Adrenal gland (tissue), 12 donors: ENCODE measurements around the gene DNMT1. TPM values are rescaled to one million over a fixed set of nuclear protein-coding genes. Genes with fewer than 3 reads are reported as not detected.
A peak's percentile ranks its signal among the peaks of the same experiment; 100 is the strongest.

ENCODE experiments used
- DNase-seq, 7 donors: peaks; one replicate each; pipeline ENCODE4 v3.0.0-alpha.2; 2019 to 2020
- H3K27ac ChIP-seq, 5 donors: fragments of 200-600 bp; sonication (generic) in 4 of 5; 1 replicate in 3 of 5; 2 replicates in 2 of 5; pipeline versions ENCODE4 v1.5.1 to v1.8.0; 2016 to 2020; ENCODE audit warnings: mild to moderate bottlenecking in 1 of 5
- H3K27me3 ChIP-seq: fragments of 200-600 bp; 2 replicates; pipeline ENCODE4 v1.8.0; 2021
- H3K36me3 ChIP-seq, 2 donors: fragments of 200-600 bp; replicated peaks in 1 of 2; 1 replicate in 1 of 2; 2 replicates in 1 of 2; pipeline versions ENCODE4 v1.5.1 to v1.8.0; 2018 to 2022
- H3K4me1 ChIP-seq, 2 donors: fragments of 200-600 bp; replicated peaks in 1 of 2; 1 replicate in 1 of 2; 2 replicates in 1 of 2; pipeline versions ENCODE4 v1.5.1 to v1.8.0; 2018 to 2021
- H3K4me3 ChIP-seq, 4 donors: fragments of 200-600 bp; sonication (generic) in 3 of 4; one replicate each; pipeline ENCODE4 v1.5.1; 2016 to 2018
- H3K9me3 ChIP-seq, 3 donors: fragments of 200-600 bp; sonication (generic) in 1 of 3; replicated peaks in 1 of 3; 1 replicate in 2 of 3; 2 replicates in 1 of 3; pipeline versions ENCODE4 v1.5.1 to v1.8.0; 2016 to 2021
- CTCF ChIP-seq, 6 experiments: fragments of 450-650 bp in 4 of 6; fragments of 200-600 bp in 2 of 6; sonication (generic) in 1 of 6; IDR thresholded peaks; 1 replicate in 5 of 6; 2 replicates in 1 of 6; pipeline versions ENCODE4 v1.5.1 to v1.8.0; 2016 to 2021; ENCODE audit warnings: antibody characterized with exemption in 6 of 6, mild to moderate bottlenecking in 2 of 6, moderate library complexity in 1 of 6
- POLR2A ChIP-seq, 2 donors: fragments of 450-650 bp; IDR thresholded peaks; one replicate each; pipeline ENCODE4 v1.6.1; 2017; ENCODE audit warnings: antibody characterized with exemption in 2 of 2, mild to moderate bottlenecking in 2 of 2, moderate library complexity in 1 of 2
- WGBS, 4 donors: extraction: QIAGEN DNeasy Blood & Tissue Kit in 2 of 4; methylation state at CpG; one replicate each; pipeline versions ENCODE4 v1.1.5 to v1.1.7; 2013 to 2017; 5-methylcytosine and 5-hydroxymethylcytosine counted together
- intact Hi-C, 2 donors: fragments of 100-400 bp; cut with DNase I; formaldehyde crosslinking; loops; one replicate each; pipeline versions ENCODE4 v1.14.1 to v1.15.0; 2022 to 2023
- polyA plus RNA-seq, 3 donors: library from polyadenylated mRNA; stranded (reverse); fragments of 200-250 nt in 2 of 3; fragments of 350-450 nt in 1 of 3; fragmentation: Illumina TruSeq in 1 of 3; extraction: RNeasy Lipid Tissue Mini Kit (QIAGEN cat#74804) in 1 of 3; gene quantifications; one replicate each; pipeline ENCODE4 v1.2.3, GENCODE V29; 2013 to 2014
- total RNA-seq, 9 donors: library from RNA; depleted of rRNA in 4 of 9; stranded (reverse); fragments of >200 nt in 4 of 9; fragments of 120-200 nt in 1 of 9; fragmentation: NEBNext Ultra II Directional in 1 of 9; extraction: Animal tissue kit (Norgen Biotek cat#: 25700) in 1 of 9; gene quantifications; one replicate each; pipeline versions ENCODE4 v1.1.0 to v1.2.4, GENCODE V29; 2013 to 2023
- donor health status: healthy with polysubstance abuse.
- donor health status: Bipolar disorder and iron deficiency.
- donor health status: DM: yes; HTN: yes; CAD: no.
- donor health status: DM: no; HTN: no; CAD: no.
- donor health status: DM: no; HTN: no; CAD: no.
- donor health status: DM: yes; HTN: yes; CAD: no.

Gene DNMT1
- total and polyA plus RNA-seq, 12 donors = 23.6 to 49.7 (median 36.1) TPM

GRCh38 chr19:10088949-10089554 lies 105.7 kb downstream of the DNMT1 start:
- 80 to 91% (median 87%) methylated on average over 4 to 6 of the region's 6 CpGs for WGBS, 4 donors
- Histone ChIP-seq H3K27me3 (no peaks in the 10 kb centered on the region), H3K4me3 (no peak overlapping the region), H3K36me3 (peaks cover 0 to 35% of the 10 kb centered on the region in 2 donors), H3K4me1 (peaks cover 4 to 5% of the 10 kb centered on the region in 2 donors), H3K27ac (no peak overlapping the region), H3K9me3 (no peaks in the 10 kb centered on the region)
- no peak for DNase-seq
- no peak for TF ChIP-seq CTCF (IDR thresholded peaks at IDR 0.05)
- TF ChIP-seq POLR2A (IDR thresholded peaks at IDR 0.05) = no peak
- intact Hi-C loops = no loop called here

- Histone ChIP-seq H3K36me3 (peaks cover 0 to 31% of the 10 kb centered on the region in 2 donors), H3K4me3 (peak overlapping the region in 1 of 4 donors; percentile 99), H3K9me3 (no peaks in the 10 kb centered on the region), H3K27me3 (no peaks in the 10 kb centered on the region), H3K4me1 (peaks cover 4 to 5% of the 10 kb centered on the region in 2 donors), H3K27ac (peak overlapping the region in 3 of 5 donors; percentile 84 to 91 (median 85))
- intact Hi-C loops = no loop called here
- TF ChIP-seq CTCF (IDR thresholded peaks at IDR 0.05) (no peak), POLR2A (IDR thresholded peaks at IDR 0.05) (no peak)
- no peak for DNase-seq
- 88 to 90% (median 89%) methylated on average over 16 to 18 of the region's 18 CpGs for WGBS, 4 donors
These were observed 107.3 kb downstream of the DNMT1 start for GRCh38 chr19:10087296-10088061.

- Histone ChIP-seq H3K27ac (peak overlapping the region in 4 of 5 donors; percentile 84 to 91 (median 85)), H3K27me3 (no peaks in the 10 kb centered on the region), H3K9me3 (no peaks in the 10 kb centered on the region), H3K4me3 (peak overlapping the region; percentile 92 to 100 (median 97)), H3K36me3 (peaks cover 0 to 25% of the 10 kb centered on the region in 2 donors), H3K4me1 (peaks cover 4 to 5% of the 10 kb centered on the region in 2 donors)
- TF ChIP-seq POLR2A (IDR thresholded peaks at IDR 0.05) = no peak
- no peak for TF ChIP-seq CTCF (IDR thresholded peaks at IDR 0.05)
- 5 to 11% (median 7%) methylated on average over 9 to 43 of the region's 43 CpGs for WGBS, 4 donors
- DNase-seq = peak in 3 of 7 donors; percentile 43 to 53 (median 49)
- intact Hi-C loops = no loop called here
These were observed 108.1 kb downstream of the DNMT1 start for GRCh38 chr19:10086591-10087192.
